Right lobe of liver (tissue), 6 donors: ENCODE measurements around the gene NPLOC4. TPM values are rescaled to one million over a fixed set of nuclear protein-coding genes. Genes with fewer than 3 reads are reported as not detected.
A peak's percentile ranks its signal among the peaks of the same experiment; 100 is the strongest.

Experiments
- ATAC-seq, 4 donors: fragments of 200-7000 bp; cut with Tn5 transposase; one replicate each; pipeline ENCODE4 v1.9.1; 2020; ENCODE audit warnings: mild to moderate bottlenecking in 4 of 4, moderate library complexity in 4 of 4
- DNase-seq, 3 donors: peaks; one replicate each; pipeline ENCODE4 v3.0.0-alpha.2; 2020
- H3K27ac ChIP-seq, 3 donors: fragments of 200-600 bp; one replicate each; pipeline ENCODE4 v1.8.0; 2022
- H3K27me3 ChIP-seq, 2 donors: fragments of 200-600 bp; one replicate each; pipeline ENCODE4 v1.8.0; 2022
- H3K36me3 ChIP-seq, 4 donors: fragments of 200-600 bp; sonication (generic) in 1 of 4; one replicate each; pipeline versions ENCODE4 v1.5.1 to v1.8.0; 2017 to 2022; ENCODE audit warnings: control low read depth in 1 of 4
- H3K4me1 ChIP-seq, 4 donors: fragments of 200-600 bp; sonication (generic) in 1 of 4; one replicate each; pipeline versions ENCODE4 v1.5.1 to v1.8.0; 2017 to 2022; ENCODE audit warnings: control low read depth in 1 of 4
- H3K4me3 ChIP-seq, 3 donors: fragments of 200-600 bp; one replicate each; pipeline ENCODE4 v1.8.0; 2022
- H3K9me3 ChIP-seq, 4 donors: fragments of 200-600 bp; sonication (generic) in 1 of 4; one replicate each; pipeline versions ENCODE4 v1.5.1 to v1.8.0; 2017 to 2022; ENCODE audit warnings: control low read depth in 1 of 4
- CTCF ChIP-seq, 4 donors: fragments of 200-600 bp in 3 of 4; fragments of 450-650 bp in 1 of 4; IDR thresholded peaks; one replicate each; pipeline versions ENCODE4 v1.5.1 to v1.8.0; 2016 to 2022; ENCODE audit warnings: antibody characterized with exemption in 4 of 4, mild to moderate bottlenecking in 2 of 4
- POLR2A ChIP-seq: fragments of 450-650 bp; IDR thresholded peaks from one replicate; pipeline ENCODE4 v1.6.1; 2017; ENCODE audit warnings: antibody characterized with exemption, mild to moderate bottlenecking
- WGBS: methylation state at CpG from one replicate; pipeline ENCODE4 v1.1.6; 2018; ENCODE audit warnings: low coverage, low lambda C conversion rate; ENCODE audit not compliant: insufficient coverage; ENCODE audit errors: missing lambda C conversion rate; 5-methylcytosine and 5-hydroxymethylcytosine counted together
- intact Hi-C, 2 donors: fragments of 100-400 bp; cut with DNase I; formaldehyde crosslinking; loops; one replicate each; pipeline versions ENCODE4 v1.11.2 to v1.14.1; 2022
- total RNA-seq, 6 experiments: library from RNA; depleted of rRNA in 2 of 6; stranded (reverse); fragments of >200 nt in 2 of 6; fragmentation: NEBNext Ultra II Directional in 3 of 6; extraction: Animal tissue kit (Norgen Biotek cat#: 25700) in 3 of 6; gene quantifications; one replicate each; pipeline versions ENCODE4 v1.1.0 to v1.2.4, GENCODE V29; 2016 to 2023
- donor health status: DM: no; HTN: yes; CAD: no.
- donor health status: DM: no; HTN: no; CAD: no.
- donor health status: DM: no; HTN: no; CAD: no.
- donor health status: DM: no; HTN: yes; CAD: no.
- donor health status: DM: no; HTN: yes; CAD: no.

The NPLOC4 gene
- total RNA-seq, 6 experiments from 2014 or later = 46.5 to 63.2 (median 55.8) TPM

- Histone ChIP-seq H3K36me3 (peaks cover 0 to 36% (median 7%) of the 10 kb centered on the region in 4 donors), H3K4me3 (no peak overlapping the region), H3K9me3 (no peaks in the 10 kb centered on the region), H3K4me1 (peaks cover 0 to 8% (median 0%) of the 10 kb centered on the region in 4 donors), H3K27me3 (no peaks in the 10 kb centered on the region), H3K27ac (no peak overlapping the region)
- no peak for TF ChIP-seq CTCF (IDR thresholded peaks at IDR 0.05)
- no peak for TF ChIP-seq POLR2A
- ATAC-seq = no peak
- peak in 1 of 3 donors; percentile 38 for DNase-seq
- 72% methylated on average over 2 of the region's 24 CpGs for WGBS
- intact Hi-C loops = no loop called here
Measured at GRCh38 chr17:81545160-81545949, 91.6 kb downstream of the NPLOC4 start.

- ATAC-seq (no peak), DNase-seq (peak in 1 of 3 donors; percentile 40)
- intact Hi-C loops = no loop called here
- TF ChIP-seq POLR2A (no peak), CTCF (IDR thresholded peaks at IDR 0.05) (no peak)
- H3K9me3 ChIP-seq = no peaks in the 10 kb centered on the region
- no peak overlapping the region for H3K4me3 ChIP-seq
- WGBS = 92% methylated on average over 5 of the region's 16 CpGs
- H3K27me3 ChIP-seq = no peaks in the 10 kb centered on the region
- peaks cover 0 to 8% (median 0%) of the 10 kb centered on the region in 4 donors for H3K4me1 ChIP-seq
- peaks cover 0 to 40% (median 8%) of the 10 kb centered on the region in 4 donors for H3K36me3 ChIP-seq
- H3K27ac ChIP-seq = no peak overlapping the region
Measured at GRCh38 chr17:81544281-81544974, 92.5 kb downstream of the NPLOC4 start.

- H3K36me3 ChIP-seq = peaks cover 0 to 40% (median 8%) of the 10 kb centered on the region in 4 donors
- DNase-seq = no peak
- H3K27ac ChIP-seq = no peak overlapping the region
- H3K27me3 ChIP-seq = no peaks in the 10 kb centered on the region
- H3K4me3 ChIP-seq = no peak overlapping the region
- H3K9me3 ChIP-seq = no peaks in the 10 kb centered on the region
- no CpG with 5 or more reads among the region's 15 CpGs for WGBS
- no peak for ATAC-seq
- intact Hi-C loops = no loop called here
- H3K4me1 ChIP-seq = peaks cover 0 to 1% (median 0%) of the 10 kb centered on the region in 4 donors
- TF ChIP-seq CTCF (IDR thresholded peaks at IDR 0.05) (no peak), POLR2A (no peak)
Measured at GRCh38 chr17:81543756-81544155, 93.2 kb downstream of the NPLOC4 start.

GRCh38 chr17:81543339-81543675 is 93.6 kb downstream of the NPLOC4 start:
- Histone ChIP-seq H3K27me3 (no peaks in the 10 kb centered on the region), H3K9me3 (no peaks in the 10 kb centered on the region), H3K27ac (no peak overlapping the region), H3K4me3 (no peak overlapping the region), H3K4me1 (no peaks in the 10 kb centered on the region), H3K36me3 (peaks cover 0 to 40% (median 8%) of the 10 kb centered on the region in 4 donors)
- TF ChIP-seq POLR2A (no peak), CTCF (IDR thresholded peaks at IDR 0.05) (no peak)
- ATAC-seq = no peak
- no CpG with 5 or more reads among the region's 14 CpGs for WGBS
- intact Hi-C loops = no loop called here
- DNase-seq = no peak
